Activated CD4-positive, CD25-positive, alpha-beta regulatory T cell treated with anti-CD3 and anti-CD28 coated beads, Interleukin-2, amount 50 U/mL, for 72 hours (primary cell): ENCODE results near the gene MAGT1.
"Not testable (repeated sequence)": the region's sequence is repeated elsewhere in the genome, so short reads cannot be mapped to it uniquely, and the experiment has no call there.

Source experiments
- DNase-seq: peaks from one replicate; pipeline ENCODE4 v3.0.0; 2021

The MAGT1 gene

GRCh38 chrX:77821989-77822388, 73.2 kb downstream of the MAGT1 start:
- DNase-seq, result not testable (repeated sequence)

DNA sequence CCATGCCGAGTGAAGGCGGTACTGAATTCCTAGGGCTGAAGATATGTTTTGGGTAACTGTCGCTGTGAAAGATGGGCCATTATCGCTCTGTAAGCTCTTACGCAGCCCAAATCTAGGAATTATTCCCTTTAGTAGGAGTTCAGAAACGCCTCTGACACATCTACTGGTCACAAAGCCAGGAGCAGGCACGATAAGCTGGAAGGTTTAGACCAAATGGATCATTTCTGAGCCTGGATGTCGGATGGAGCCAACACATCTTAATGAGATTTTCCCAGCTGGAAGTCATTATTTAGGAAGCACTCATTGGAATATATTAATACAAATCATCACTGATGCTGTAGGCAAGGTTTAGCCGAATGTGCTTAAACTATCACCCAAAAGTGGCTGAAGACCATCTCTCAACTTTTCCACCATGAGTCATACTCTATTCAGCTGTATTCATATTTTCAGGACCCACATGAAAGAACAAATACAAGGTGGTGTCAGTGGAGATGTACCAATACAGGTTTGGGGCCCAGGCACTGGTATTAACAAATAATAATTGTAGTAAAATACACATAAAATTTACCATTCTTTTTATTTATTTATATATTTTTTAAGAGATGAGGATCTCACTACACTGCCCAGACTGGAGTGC, 75.0 kb downstream of the MAGT1 start:
- no peak for DNase-seq

DNA sequence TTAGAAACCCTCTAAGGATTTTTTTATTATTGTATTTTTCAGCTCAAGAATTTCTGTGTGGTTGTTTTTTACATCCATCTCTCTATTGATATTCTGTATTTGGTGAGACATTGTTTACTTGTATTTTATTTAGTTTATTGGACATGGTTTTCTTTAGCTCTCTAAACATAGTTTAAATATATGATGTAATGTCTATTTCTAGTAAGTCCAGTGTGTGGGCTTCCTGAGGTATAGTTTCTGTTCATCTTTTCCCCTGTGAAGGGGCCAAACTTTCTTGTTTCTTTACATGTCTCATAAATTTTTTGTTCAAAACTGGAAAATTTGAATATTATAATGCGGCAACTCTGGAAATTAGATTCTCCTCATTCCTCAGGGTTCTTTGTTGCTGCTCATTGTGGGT, 81.0 kb downstream of the MAGT1 start:
- no peak for DNase-seq

DNA sequence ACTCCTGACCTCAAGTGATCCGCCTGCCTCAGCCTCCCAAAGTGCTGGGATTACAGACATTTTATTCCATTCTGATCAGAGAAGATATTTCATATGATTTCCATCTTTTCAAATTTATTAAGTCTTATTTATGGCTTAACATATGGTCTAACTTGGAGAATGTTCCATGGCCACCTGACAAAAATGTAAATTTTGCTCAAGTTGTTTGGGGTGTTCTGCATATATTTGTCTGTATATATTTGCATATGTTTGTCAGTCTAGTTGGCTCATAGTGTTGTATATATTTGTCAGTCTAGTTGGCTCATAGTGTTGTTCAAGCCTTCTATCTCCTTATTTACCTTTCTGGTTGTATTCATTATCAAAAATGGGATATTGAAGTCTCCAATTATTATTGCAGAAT, 93.0 kb downstream of the MAGT1 start:
- DNase-seq, result no peak

- DNase-seq, result no peak
Observed at GRCh38 chrX:77795124-77795523, 100.1 kb downstream of the MAGT1 start.

DNA sequence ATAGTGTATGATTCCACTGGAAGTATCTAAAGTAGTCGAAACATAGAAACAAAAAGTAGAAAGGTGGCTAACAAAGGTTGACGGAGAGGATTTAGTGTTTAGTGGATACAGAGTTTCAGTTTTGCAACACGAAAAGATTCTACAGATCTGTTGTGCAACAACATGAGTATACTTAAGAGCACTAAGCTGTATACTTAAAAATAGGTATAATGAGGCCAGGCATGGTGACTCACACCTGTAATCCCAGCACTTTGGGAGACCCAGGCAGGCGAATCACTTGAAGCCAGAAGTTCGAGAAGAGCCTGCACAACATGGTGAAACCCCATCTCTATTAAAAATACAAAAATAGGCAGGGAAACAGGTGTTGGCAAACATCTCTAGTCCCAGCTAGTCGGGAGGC, 101.3 kb downstream of the MAGT1 start:
- DNase-seq, result no peak

- DNase-seq, result no peak
Observed at GRCh38 chrX:77788050-77788449, 107.2 kb downstream of the MAGT1 start.

- no peak for DNase-seq
Observed at GRCh38 chrX:77786365-77786680, 108.9 kb downstream of the MAGT1 start.

GRCh38 chrX:77785486-77786364, 109.5 kb downstream of the MAGT1 start, which contains the start of gene ATRX:
ATRX (minus strand) TSS chrX:77786216; CDS start chrX:77786001, 215 bp downstream.
- peak; percentile 70 for DNase-seq

GRCh38 chrX:77779695-77780094, 115.5 kb downstream of the MAGT1 start:
- no peak for DNase-seq

GRCh38 chrX:77776659-77777058, 118.6 kb downstream of the MAGT1 start:
- no peak for DNase-seq
